ENCODE measurements around the gene SLC38A8.

GRCh38 chr16:83964684-83965443 lies 77.7 kb downstream of the SLC38A8 start:
- no peak for TF ChIP-seq CTCF (IDR thresholded peaks at IDR 0.05)
- TF ChIP-seq POLR2A (IDR thresholded peaks at IDR 0.05), result no peak

All from Peyer's patch (tissue), 4 donors.